Psoas muscle (tissue), 8 donors: ENCODE data around the gene DMD. TPM values are rescaled to one million over a fixed set of nuclear protein-coding genes. Genes with fewer than 3 reads are reported as not detected.
"Not testable (repeated sequence)": the region's sequence is repeated elsewhere in the genome, so short reads cannot be mapped to it uniquely, and the experiment has no call there.

Experiments
- ATAC-seq, 4 donors: fragments of 200-7000 bp; cut with Tn5 transposase; one replicate each; pipeline ENCODE4 v1.9.1; 2020; ENCODE audit warnings: moderate library complexity in 3 of 4, mild to moderate bottlenecking in 2 of 4
- DNase-seq, 2 donors: peaks; one replicate each; pipeline ENCODE4 v3.0.0-alpha.2; 2020
- H3K27ac ChIP-seq: fragments of 200-600 bp; one replicate; pipeline ENCODE4 v1.8.0; 2022
- H3K27me3 ChIP-seq, 3 donors: fragments of 200-600 bp in 1 of 3; one replicate each; pipeline versions ENCODE4 v1.6.1 to v1.8.0; 2013 to 2022; ENCODE audit warnings: low read length in 2 of 3, mild to moderate bottlenecking in 2 of 3, moderate library complexity in 1 of 3; ENCODE audit not compliant: insufficient read depth in 3 of 3
- H3K36me3 ChIP-seq, 2 donors: fragments of 200-600 bp in 1 of 2; one replicate each; pipeline versions ENCODE4 v1.6.1 to v1.8.0; 2013 to 2022; ENCODE audit warnings: low read depth in 1 of 2, mild to moderate bottlenecking in 1 of 2, moderate library complexity in 1 of 2; ENCODE audit not compliant: insufficient read depth in 1 of 2
- H3K4me1 ChIP-seq: fragments of 200-600 bp; one replicate; pipeline ENCODE4 v1.8.0; 2022
- H3K4me3 ChIP-seq: fragments of 200-600 bp; one replicate; pipeline ENCODE4 v1.8.0; 2022; ENCODE audit warnings: mild to moderate bottlenecking
- H3K9me3 ChIP-seq: fragments of 200-600 bp; one replicate; pipeline ENCODE4 v1.8.0; 2022
- CTCF ChIP-seq: fragments of 200-600 bp; IDR thresholded peaks from one replicate; pipeline ENCODE4 v1.8.0; 2022; ENCODE audit warnings: antibody characterized with exemption
- WGBS, 3 donors: extraction: QIAGEN DNeasy Blood & Tissue Kit; methylation state at CpG; one replicate each; pipeline versions ENCODE4 v1.1.6 to v1.1.7; 2013; 5-methylcytosine and 5-hydroxymethylcytosine counted together
- intact Hi-C, 2 donors: fragments of 100-400 bp; cut with DNase I; formaldehyde crosslinking; loops; one replicate each; pipeline versions ENCODE4 v1.11.0 to v1.14.2; 2022
- polyA plus RNA-seq, 3 donors: library from polyadenylated mRNA; stranded (reverse); fragments of 200-250 nt; gene quantifications; one replicate each; pipeline ENCODE4 v1.2.3, GENCODE V29; 2013
- total RNA-seq, 4 donors: library from RNA; stranded (reverse); fragmentation: NEBNext Ultra II Directional in 2 of 4; extraction: Animal tissue kit (Norgen Biotek cat#: 25700) in 2 of 4; gene quantifications; one replicate each; pipeline versions ENCODE4 v1.2.1 to v1.2.4, GENCODE V29; 2021 to 2023
- donor health status: healthy with polysubstance abuse.
- donor health status: DM: no; HTN: no; CAD: no; lungs with moderate emphysema.
- donor health status: Bipolar disorder and iron deficiency.
- donor health status: healthy.
- donor health status: DM: yes; HTN: yes; CAD: no.
- donor health status: DM: no; HTN: no; CAD: no.
- donor health status: DM: no; HTN: no; CAD: no.
- donor health status: DM: yes; HTN: yes; CAD: no.

The DMD gene
- total and polyA plus RNA-seq, 7 donors = 6.8 to 170 (median 86.5) TPM

- no peak overlapping the region for H3K27ac ChIP-seq
- H3K9me3 ChIP-seq = no peaks in the 10 kb centered on the region
- H3K4me3 ChIP-seq = no peak overlapping the region
- H3K27me3 ChIP-seq = no peaks in the 10 kb centered on the region
- no peaks in the 10 kb centered on the region for H3K36me3 ChIP-seq
- no peak for TF ChIP-seq CTCF
- DNase-seq = no peak
- H3K4me1 ChIP-seq = no peaks in the 10 kb centered on the region
- intact Hi-C loops = no loop called here
- WGBS, 3 donors = 91 to 98% (median 95%) methylated on average over 3 of the region's 3 CpGs
- no peak for ATAC-seq
Observed at GRCh38 chrX:31392513-31392912, 1818.8 kb downstream of the DMD start.

- ATAC-seq (no peak), DNase-seq (no peak)
- no peak for TF ChIP-seq CTCF
- no peak overlapping the region for H3K27ac ChIP-seq
- H3K4me1 ChIP-seq = no peaks in the 10 kb centered on the region
- H3K9me3 ChIP-seq = no peaks in the 10 kb centered on the region
- intact Hi-C loops = no loop called here
- WGBS, 3 donors = 66 to 78% (median 76%) methylated on average over 1 of the region's 1 CpG
- no peaks in the 10 kb centered on the region for H3K27me3 ChIP-seq
- H3K4me3 ChIP-seq = no peak overlapping the region
- no peaks in the 10 kb centered on the region for H3K36me3 ChIP-seq
Observed at GRCh38 chrX:31388946-31389345, 1822.4 kb downstream of the DMD start.

- Histone ChIP-seq H3K27ac (no peak overlapping the region), H3K9me3 (no peaks in the 10 kb centered on the region), H3K36me3 (no peaks in the 10 kb centered on the region), H3K27me3 (no peaks in the 10 kb centered on the region), H3K4me1 (no peaks in the 10 kb centered on the region), H3K4me3 (no peak overlapping the region)
- intact Hi-C loops = no loop called here
- DNase-seq (no peak), ATAC-seq (no peak)
- 81 to 94% (median 89%) methylated on average over 1 of the region's 1 CpG for WGBS, 3 donors
- TF ChIP-seq CTCF = no peak
Observed at GRCh38 chrX:31384471-31384870, 1826.9 kb downstream of the DMD start.

GRCh38 chrX:31383991-31384390 is 1827.4 kb downstream of the DMD start:
- no peak for ATAC-seq
- Histone ChIP-seq H3K27ac (no peak overlapping the region), H3K4me1 (no peaks in the 10 kb centered on the region), H3K4me3 (no peak overlapping the region), H3K27me3 (no peaks in the 10 kb centered on the region), H3K9me3 (no peaks in the 10 kb centered on the region), H3K36me3 (no peaks in the 10 kb centered on the region)
- intact Hi-C loops = no loop called here
- 90 to 95% (median 94%) methylated on average over 8 of the region's 8 CpGs for WGBS, 3 donors
- DNase-seq = no peak
- no peak for TF ChIP-seq CTCF

GRCh38 chrX:31378973-31379372 is 1832.4 kb downstream of the DMD start:
- H3K36me3 ChIP-seq, H3K9me3 ChIP-seq, ATAC-seq, DNase-seq, intact Hi-C loops, H3K27me3 ChIP-seq, H3K4me1 ChIP-seq, H3K4me3 ChIP-seq, H3K27ac ChIP-seq: not testable (repeated sequence)
- 76 to 84% (median 83%) methylated on average over 6 of the region's 6 CpGs for WGBS, 3 donors

- H3K36me3 ChIP-seq, intact Hi-C loops: not testable (repeated sequence)
Observed at GRCh38 chrX:31377821-31378220, 1833.5 kb downstream of the DMD start.

More at GRCh38 chrX:31377821-31378220, 1833.5 kb downstream of the DMD start:
- not testable (repeated sequence) for H3K4me1 ChIP-seq, H3K27me3 ChIP-seq, H3K4me3 ChIP-seq, ATAC-seq, H3K27ac ChIP-seq, DNase-seq, H3K9me3 ChIP-seq
- 74 to 94% (median 93%) methylated on average over 7 to 8 of the region's 8 CpGs for WGBS, 3 donors
